CD4-positive, alpha-beta T cell treated with Interleukin-2 at 100 ng/mL for 4 hours (primary cell): ENCODE data around the gene EEF1G.
"Not testable (repeated sequence)": the region's sequence is repeated elsewhere in the genome, so short reads cannot be mapped to it uniquely, and the experiment has no call there.

Experiments
- DNase-seq: peaks from one replicate; pipeline ENCODE4 v3.0.0-alpha.2; 2020; ENCODE audit warnings: low spot score

Gene EEF1G

GRCh38 chr11:62573592-62574362, at the start of gene EEF1G:
Gene EEF1G, minus strand, starts transcription at chr11:62573891. Its CDS starts 49 bp downstream, at chr11:62573842.
- DNase-seq, result peak; percentile 99

GRCh38 chr11:62622476-62623089, 48.9 kb upstream of the EEF1G start:
- DNase-seq, result no peak

- peak; percentile 97 for DNase-seq
These were observed 48.1 kb upstream of the EEF1G start, which contains the start of gene B3GAT3 for GRCh38 chr11:62621567-62622470. Gene B3GAT3, minus strand, starts transcription at chr11:62621986. Its CDS starts 39 bp downstream, at chr11:62621947.

GRCh38 chr11:62621027-62621566, 47.4 kb upstream of the EEF1G start:
- no peak for DNase-seq

GRCh38 chr11:62616957-62617356, 43.3 kb upstream of the EEF1G start:
- DNase-seq, result not testable (repeated sequence)

- DNase-seq, result no peak
These were observed 41.8 kb upstream of the EEF1G start for GRCh38 chr11:62615521-62615920.

GRCh38 chr11:62614275-62614674, 40.6 kb upstream of the EEF1G start:
- DNase-seq, result peak; percentile 34

- no peak for DNase-seq
These were observed 39.6 kb upstream of the EEF1G start for GRCh38 chr11:62613291-62613778.

GRCh38 chr11:62612366-62613290, 38.9 kb upstream of the EEF1G start, which contains the start of the genes EML3 and ROM1:
Gene EML3, minus strand, starts transcription at chr11:62612775. Its CDS starts 318 bp downstream, at chr11:62612457.
Gene ROM1, plus strand, starts transcription at chr11:62613257. Its CDS starts 25 bp downstream, at chr11:62613282.
- peak; percentile 92 for DNase-seq

GRCh38 chr11:62611705-62612365, 38.1 kb upstream of the EEF1G start:
- DNase-seq, result no peak

- DNase-seq, result no peak
These were observed 37.4 kb upstream of the EEF1G start for GRCh38 chr11:62610814-62611704.

GRCh38 chr11:62610403-62610802, 36.7 kb upstream of the EEF1G start:
- DNase-seq, result no peak

- no peak for DNase-seq
These were observed 35.1 kb upstream of the EEF1G start for GRCh38 chr11:62608776-62609175.

GRCh38 chr11:62607714-62608113, 34.0 kb upstream of the EEF1G start:
- DNase-seq, result no peak

- no peak for DNase-seq
These were observed 32.2 kb upstream of the EEF1G start for GRCh38 chr11:62605902-62606301.

GRCh38 chr11:62605467-62605866, 31.8 kb upstream of the EEF1G start:
- DNase-seq, result no peak

- DNase-seq, result no peak
These were observed 30.9 kb upstream of the EEF1G start for GRCh38 chr11:62604460-62605120.

GRCh38 chr11:62603776-62604299, 30.1 kb upstream of the EEF1G start:
- DNase-seq, result no peak
